Esophagus squamous epithelium (tissue), 5 donors: ENCODE data around the gene VPS50. TPM values are rescaled to one million over a fixed set of nuclear protein-coding genes. Genes with fewer than 3 reads are reported as not detected.
"Not testable (repeated sequence)": the region's sequence is repeated elsewhere in the genome, so short reads cannot be mapped to it uniquely, and the experiment has no call there.

Source experiments
- DNase-seq: peaks from one replicate; lab custom pipeline; 2025; lab: John Stamatoyannopoulos, UW
- H3K27ac ChIP-seq, 4 donors: fragments of 200-600 bp; sonication (generic); one replicate each; pipeline ENCODE4 v1.5.1; 2016 to 2019; ENCODE audit warnings: mild to moderate bottlenecking in 1 of 4
- H3K27me3 ChIP-seq, 4 donors: fragments of 200-600 bp; sonication (generic); 1 replicate in 3 of 4; 2 replicates in 1 of 4; pipeline versions ENCODE4 v1.5.1 to v1.6.0; 2017 to 2021; ENCODE audit warnings: antibody characterized with exemption in 1 of 4
- H3K36me3 ChIP-seq, 3 donors: fragments of 200-600 bp; sonication (generic); one replicate each; pipeline ENCODE4 v1.5.1; 2016 to 2019
- H3K4me1 ChIP-seq, 3 donors: fragments of 200-600 bp; sonication (generic); one replicate each; pipeline ENCODE4 v1.5.1; 2017 to 2019
- H3K4me3 ChIP-seq, 4 donors: fragments of 200-600 bp; sonication (generic); 1 replicate in 3 of 4; 2 replicates in 1 of 4; pipeline ENCODE4 v1.5.1; 2016 to 2019; ENCODE audit warnings: mild to moderate bottlenecking in 2 of 4, moderate library complexity in 1 of 4
- H3K9me3 ChIP-seq, 3 donors: fragments of 200-600 bp; sonication (generic); one replicate each; pipeline ENCODE4 v1.5.1; 2016 to 2019
- CTCF ChIP-seq, 6 experiments: fragments of 450-650 bp in 4 of 6; fragments of 200-600 bp in 2 of 6; sonication (generic) in 2 of 6; IDR thresholded peaks; one replicate each; pipeline ENCODE4 v1.5.1; 2016 to 2019; ENCODE audit warnings: antibody characterized with exemption in 6 of 6, mild to moderate bottlenecking in 4 of 6, moderate library complexity in 4 of 6
- POLR2A ChIP-seq, 4 donors: fragments of 450-650 bp; IDR thresholded peaks; one replicate each; pipeline ENCODE4 v1.6.1; 2017; ENCODE audit warnings: antibody characterized with exemption in 4 of 4, mild to moderate bottlenecking in 4 of 4, moderate library complexity in 3 of 4
- WGBS, 2 donors: methylation state at CpG; one replicate each; pipeline ENCODE4 v1.1.5; 2018; 5-methylcytosine and 5-hydroxymethylcytosine counted together
- intact Hi-C: fragments of 100-400 bp; cut with DNase I; formaldehyde crosslinking; loops from one replicate; pipeline ENCODE4 v1.15.0; 2022
- total RNA-seq, 4 donors: library from RNA; depleted of rRNA; stranded (reverse); fragments of >200 nt; gene quantifications; one replicate each; pipeline ENCODE4 v1.1.0, GENCODE V29; 2016
- donor health status: DM: yes; HTN: yes; CAD: no.

VPS50 gene
- total RNA-seq, 4 donors from 2014 or later = 14.1 to 32.5 (median 28.1) TPM

GRCh38 chr7:93364806-93365205 lies 132.6 kb downstream of the VPS50 start:
- no peak overlapping the region for H3K27ac ChIP-seq
- H3K4me3 ChIP-seq = no peak overlapping the region
- no peaks in the 10 kb centered on the region for H3K4me1 ChIP-seq
- DNase-seq = no peak
- TF ChIP-seq CTCF (IDR thresholded peaks at IDR 0.05) = no peak
- TF ChIP-seq POLR2A (IDR thresholded peaks at IDR 0.05) = no peak
- H3K27me3 ChIP-seq = no peaks in the 10 kb centered on the region
- 52 to 68% methylated on average over 1 of the region's 1 CpG for WGBS, 2 donors
- no peaks in the 10 kb centered on the region for H3K36me3 ChIP-seq
- H3K9me3 ChIP-seq = no peaks in the 10 kb centered on the region
- intact Hi-C loops = no loop called here

GRCh38 chr7:93365341-93365740 lies 133.2 kb downstream of the VPS50 start:
- no peaks in the 10 kb centered on the region for H3K4me1 ChIP-seq
- no peak for DNase-seq
- H3K4me3 ChIP-seq = no peak overlapping the region
- H3K27ac ChIP-seq = no peak overlapping the region
- no peak for TF ChIP-seq POLR2A (IDR thresholded peaks at IDR 0.05)
- TF ChIP-seq CTCF (IDR thresholded peaks at IDR 0.05) = no peak
- intact Hi-C loops = no loop called here
- H3K9me3 ChIP-seq = no peaks in the 10 kb centered on the region
- no peaks in the 10 kb centered on the region for H3K36me3 ChIP-seq
- H3K27me3 ChIP-seq = no peaks in the 10 kb centered on the region
- 65 to 70% methylated on average over 1 of the region's 1 CpG for WGBS, 2 donors

GRCh38 chr7:93366816-93367215 lies 134.7 kb downstream of the VPS50 start:
- no peaks in the 10 kb centered on the region for H3K4me1 ChIP-seq
- no peaks in the 10 kb centered on the region for H3K36me3 ChIP-seq
- no peak overlapping the region for H3K27ac ChIP-seq
- no peaks in the 10 kb centered on the region for H3K27me3 ChIP-seq
- DNase-seq = no peak
- intact Hi-C loops = no loop called here
- TF ChIP-seq POLR2A (IDR thresholded peaks at IDR 0.05) (no peak), CTCF (IDR thresholded peaks at IDR 0.05) (no peak)
- WGBS, 2 donors = 69 to 76% methylated on average over 2 of the region's 2 CpGs
- H3K9me3 ChIP-seq = no peaks in the 10 kb centered on the region
- H3K4me3 ChIP-seq = no peak overlapping the region

- H3K4me1 ChIP-seq = no peaks in the 10 kb centered on the region
- H3K9me3 ChIP-seq = no peaks in the 10 kb centered on the region
- no peak overlapping the region for H3K4me3 ChIP-seq
- H3K27ac ChIP-seq = no peak overlapping the region
- TF ChIP-seq CTCF (IDR thresholded peaks at IDR 0.05) (no peak), POLR2A (IDR thresholded peaks at IDR 0.05) (no peak)
- intact Hi-C loops = no loop called here
- H3K27me3 ChIP-seq = no peaks in the 10 kb centered on the region
- WGBS, 2 donors = 33 to 47% methylated on average over 2 of the region's 2 CpGs
- DNase-seq = no peak
- H3K36me3 ChIP-seq = no peaks in the 10 kb centered on the region
Measured at GRCh38 chr7:93367254-93367653, 135.1 kb downstream of the VPS50 start.

GRCh38 chr7:93370937-93371336 lies 138.8 kb downstream of the VPS50 start:
- H3K9me3 ChIP-seq, DNase-seq, intact Hi-C loops, H3K36me3 ChIP-seq, H3K4me1 ChIP-seq, H3K4me3 ChIP-seq, H3K27me3 ChIP-seq, H3K27ac ChIP-seq: not testable (repeated sequence)
- 52 to 55% methylated on average over 3 of the region's 3 CpGs for WGBS, 2 donors

- no peaks in the 10 kb centered on the region for H3K9me3 ChIP-seq
- no peak overlapping the region for H3K4me3 ChIP-seq
- no peaks in the 10 kb centered on the region for H3K36me3 ChIP-seq
- no peak for TF ChIP-seq POLR2A (IDR thresholded peaks at IDR 0.05)
- no peaks in the 10 kb centered on the region for H3K4me1 ChIP-seq
- no peak for DNase-seq
- no peak overlapping the region for H3K27ac ChIP-seq
- intact Hi-C loops = no loop called here
- H3K27me3 ChIP-seq = no peaks in the 10 kb centered on the region
Measured at GRCh38 chr7:93373537-93373936, 141.4 kb downstream of the VPS50 start.
